ENCODE results near the gene GNG12.

GRCh38 chr1:67780637-67781036, 52.6 kb downstream of the GNG12 start:
- TF ChIP-seq, protein P1, sequence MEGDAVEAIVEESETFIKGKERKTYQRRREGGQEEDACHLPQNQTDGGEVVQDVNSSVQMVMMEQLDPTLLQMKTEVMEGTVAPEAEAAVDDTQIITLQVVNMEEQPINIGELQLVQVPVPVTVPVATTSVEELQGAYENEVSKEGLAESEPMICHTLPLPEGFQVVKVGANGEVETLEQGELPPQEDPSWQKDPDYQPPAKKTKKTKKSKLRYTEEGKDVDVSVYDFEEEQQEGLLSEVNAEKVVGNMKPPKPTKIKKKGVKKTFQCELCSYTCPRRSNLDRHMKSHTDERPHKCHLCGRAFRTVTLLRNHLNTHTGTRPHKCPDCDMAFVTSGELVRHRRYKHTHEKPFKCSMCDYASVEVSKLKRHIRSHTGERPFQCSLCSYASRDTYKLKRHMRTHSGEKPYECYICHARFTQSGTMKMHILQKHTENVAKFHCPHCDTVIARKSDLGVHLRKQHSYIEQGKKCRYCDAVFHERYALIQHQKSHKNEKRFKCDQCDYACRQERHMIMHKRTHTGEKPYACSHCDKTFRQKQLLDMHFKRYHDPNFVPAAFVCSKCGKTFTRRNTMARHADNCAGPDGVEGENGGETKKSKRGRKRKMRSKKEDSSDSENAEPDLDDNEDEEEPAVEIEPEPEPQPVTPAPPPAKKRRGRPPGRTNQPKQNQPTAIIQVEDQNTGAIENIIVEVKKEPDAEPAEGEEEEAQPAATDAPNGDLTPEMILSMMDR (IDR thresholded peaks at IDR 0.05): no peak
- no peak for TF ChIP-seq POLR2A (IDR thresholded peaks at IDR 0.05)

All from adrenal gland (tissue), 5 donors.